Measurements from ENCODE around the gene LMTK2. TPM values are rescaled to one million over a fixed set of nuclear protein-coding genes. Genes with fewer than 3 reads are reported as not detected.

Gene LMTK2
- total RNA-seq, 4 donors from 2014 or later = 10.4 to 14.4 (median 12.3) TPM

DNA sequence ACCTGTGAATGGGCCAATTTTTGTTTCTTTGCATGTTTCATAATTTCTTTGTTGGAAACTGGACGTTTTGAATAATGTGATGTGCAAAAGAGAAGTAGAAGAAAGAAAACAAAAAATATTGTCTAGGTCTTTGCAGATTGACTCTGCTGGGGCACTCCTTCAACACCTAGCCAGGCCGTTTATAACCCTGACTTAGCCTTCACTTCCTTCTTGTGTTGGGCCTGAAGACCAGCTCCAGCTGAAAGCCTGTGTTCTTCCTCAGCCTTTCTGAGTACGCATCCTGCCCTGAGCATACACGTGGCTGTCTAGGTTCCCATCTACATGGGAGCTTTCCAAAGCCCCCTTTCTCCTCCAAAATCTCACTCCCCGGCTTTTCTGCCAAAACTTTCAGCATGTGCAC is 41.9 kb downstream of the LMTK2 start:
- H3K4me3 ChIP-seq = no peak overlapping the region
- H3K27me3 ChIP-seq = no peaks in the 10 kb centered on the region
- DNase-seq (ENCODE audit: low spot score in 2 of 2) = no peak
- WGBS, 2 donors = 86 to 92% methylated on average over 5 of the region's 5 CpGs
- H3K9me3 ChIP-seq = peaks cover 0 to 5% (median 0%) of the 10 kb centered on the region in 4 donors
- H3K27ac ChIP-seq = no peak overlapping the region
- H3K36me3 ChIP-seq = peaks cover 0 to 74% (median 6%) of the 10 kb centered on the region in 3 donors
- H3K4me1 ChIP-seq = no peaks in the 10 kb centered on the region
- TF ChIP-seq, protein P1, sequence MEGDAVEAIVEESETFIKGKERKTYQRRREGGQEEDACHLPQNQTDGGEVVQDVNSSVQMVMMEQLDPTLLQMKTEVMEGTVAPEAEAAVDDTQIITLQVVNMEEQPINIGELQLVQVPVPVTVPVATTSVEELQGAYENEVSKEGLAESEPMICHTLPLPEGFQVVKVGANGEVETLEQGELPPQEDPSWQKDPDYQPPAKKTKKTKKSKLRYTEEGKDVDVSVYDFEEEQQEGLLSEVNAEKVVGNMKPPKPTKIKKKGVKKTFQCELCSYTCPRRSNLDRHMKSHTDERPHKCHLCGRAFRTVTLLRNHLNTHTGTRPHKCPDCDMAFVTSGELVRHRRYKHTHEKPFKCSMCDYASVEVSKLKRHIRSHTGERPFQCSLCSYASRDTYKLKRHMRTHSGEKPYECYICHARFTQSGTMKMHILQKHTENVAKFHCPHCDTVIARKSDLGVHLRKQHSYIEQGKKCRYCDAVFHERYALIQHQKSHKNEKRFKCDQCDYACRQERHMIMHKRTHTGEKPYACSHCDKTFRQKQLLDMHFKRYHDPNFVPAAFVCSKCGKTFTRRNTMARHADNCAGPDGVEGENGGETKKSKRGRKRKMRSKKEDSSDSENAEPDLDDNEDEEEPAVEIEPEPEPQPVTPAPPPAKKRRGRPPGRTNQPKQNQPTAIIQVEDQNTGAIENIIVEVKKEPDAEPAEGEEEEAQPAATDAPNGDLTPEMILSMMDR (IDR thresholded peaks at IDR 0.05) = no peak
- no peak for TF ChIP-seq EP300 (IDR thresholded peaks at IDR 0.05)
- TF ChIP-seq POLR2A (IDR thresholded peaks at IDR 0.05) = no peak

DNA sequence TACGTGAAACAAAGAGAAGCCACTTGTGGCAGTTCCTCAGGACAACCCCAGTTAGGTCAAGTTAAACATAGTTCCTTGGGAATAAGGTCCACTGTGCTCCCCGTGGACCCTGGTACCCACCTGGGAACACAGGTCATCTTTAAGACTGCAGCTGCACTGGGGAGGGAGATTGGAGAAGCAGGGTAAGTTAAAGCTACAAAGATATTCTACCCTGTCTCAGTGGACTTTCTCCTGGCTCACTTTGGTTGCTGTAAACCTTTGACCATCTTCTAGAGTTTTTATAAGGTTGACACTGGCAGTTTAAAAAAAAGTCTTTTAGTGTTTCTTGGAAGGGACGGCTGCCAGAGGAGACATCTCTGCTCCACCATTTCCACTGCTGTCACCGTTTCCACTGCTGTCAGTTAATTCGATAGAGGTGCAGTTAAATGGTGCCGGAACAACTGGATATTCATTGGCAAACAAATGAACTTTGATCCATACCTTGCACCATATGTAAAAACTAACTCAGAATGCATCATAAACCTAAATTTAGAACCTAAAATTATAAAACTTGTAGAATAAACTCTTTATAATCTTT is 42.5 kb downstream of the LMTK2 start:
- Histone ChIP-seq H3K4me1 (no peaks in the 10 kb centered on the region), H3K27ac (no peak overlapping the region), H3K36me3 (peaks cover 0 to 68% (median 6%) of the 10 kb centered on the region in 3 donors), H3K9me3 (peaks cover 0 to 5% (median 0%) of the 10 kb centered on the region in 4 donors), H3K27me3 (no peaks in the 10 kb centered on the region), H3K4me3 (no peak overlapping the region)
- no peak for DNase-seq (ENCODE audit: low spot score in 2 of 2)
- 88 to 92% methylated on average over 6 of the region's 6 CpGs for WGBS, 2 donors
- TF ChIP-seq, protein P1 (IDR thresholded peaks at IDR 0.05) = no peak
- TF ChIP-seq EP300 (IDR thresholded peaks at IDR 0.05) (no peak), POLR2A (IDR thresholded peaks at IDR 0.05) (no peak)

DNA sequence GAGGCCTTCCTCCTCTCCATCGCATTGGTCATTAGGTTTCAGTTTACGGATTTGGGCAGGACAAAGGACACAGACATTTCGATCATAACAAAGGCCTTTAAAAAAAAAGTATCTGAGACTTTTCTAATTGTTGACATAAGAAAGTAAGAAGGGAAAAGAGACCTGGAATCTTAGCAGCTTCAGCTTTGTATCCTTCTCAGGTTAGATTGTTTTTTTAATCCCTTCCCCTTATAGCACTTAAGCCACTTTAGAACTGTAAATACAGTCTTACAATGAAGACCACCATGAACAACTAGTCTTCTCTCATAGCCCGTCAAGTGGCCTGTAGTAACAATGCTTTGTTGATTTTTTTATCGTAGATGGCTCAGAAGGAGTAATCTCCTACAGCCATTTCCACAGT is 45.2 kb downstream of the LMTK2 start:
- no peak for TF ChIP-seq EP300 (IDR thresholded peaks at IDR 0.05)
- TF ChIP-seq POLR2A (IDR thresholded peaks at IDR 0.05) = no peak
- TF ChIP-seq, protein P1 (IDR thresholded peaks at IDR 0.05) = no peak
- H3K4me3 ChIP-seq = no peak overlapping the region
- H3K4me1 ChIP-seq = no peaks in the 10 kb centered on the region
- no peaks in the 10 kb centered on the region for H3K9me3 ChIP-seq
- H3K27ac ChIP-seq = no peak overlapping the region
- no peak for DNase-seq (ENCODE audit: low spot score in 2 of 2)
- H3K27me3 ChIP-seq = no peaks in the 10 kb centered on the region
- WGBS, 2 donors = 93 to 98% methylated on average over 5 of the region's 5 CpGs
- H3K36me3 ChIP-seq = peaks cover 0 to 68% (median 6%) of the 10 kb centered on the region in 3 donors

DNA sequence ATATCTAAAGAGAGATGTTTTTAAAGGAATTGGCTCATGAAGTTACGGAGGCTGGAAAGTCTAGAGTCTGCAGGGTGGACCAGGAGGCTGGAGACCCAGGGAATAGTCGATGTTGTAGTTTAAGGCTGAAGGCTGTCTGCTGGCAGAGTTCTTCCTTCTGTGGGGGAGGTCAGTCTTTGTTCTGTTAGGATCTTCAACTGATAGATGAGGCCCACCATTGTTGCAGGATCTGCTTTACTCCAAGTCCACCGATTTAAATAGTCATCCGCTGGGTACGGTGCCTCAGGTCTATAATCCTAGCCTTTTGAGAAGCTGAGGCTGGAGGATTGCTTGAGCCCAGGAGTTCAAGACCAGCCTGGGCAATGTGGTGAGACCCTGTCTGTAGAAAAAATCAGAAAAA is 50.0 kb downstream of the LMTK2 start:
- Histone ChIP-seq H3K4me3 (no peak overlapping the region), H3K4me1 (no peaks in the 10 kb centered on the region), H3K36me3 (peaks cover 0 to 60% (median under 1%) of the 10 kb centered on the region in 3 donors), H3K9me3 (no peaks in the 10 kb centered on the region), H3K27ac (no peak overlapping the region), H3K27me3 (no peaks in the 10 kb centered on the region)
- 95 to 97% methylated on average over 5 of the region's 5 CpGs for WGBS, 2 donors
- TF ChIP-seq EP300 (IDR thresholded peaks at IDR 0.05) (no peak), POLR2A (IDR thresholded peaks at IDR 0.05) (no peak)
- TF ChIP-seq, protein P1 (IDR thresholded peaks at IDR 0.05) = no peak
- no peak for DNase-seq (ENCODE audit: low spot score in 2 of 2)

DNA sequence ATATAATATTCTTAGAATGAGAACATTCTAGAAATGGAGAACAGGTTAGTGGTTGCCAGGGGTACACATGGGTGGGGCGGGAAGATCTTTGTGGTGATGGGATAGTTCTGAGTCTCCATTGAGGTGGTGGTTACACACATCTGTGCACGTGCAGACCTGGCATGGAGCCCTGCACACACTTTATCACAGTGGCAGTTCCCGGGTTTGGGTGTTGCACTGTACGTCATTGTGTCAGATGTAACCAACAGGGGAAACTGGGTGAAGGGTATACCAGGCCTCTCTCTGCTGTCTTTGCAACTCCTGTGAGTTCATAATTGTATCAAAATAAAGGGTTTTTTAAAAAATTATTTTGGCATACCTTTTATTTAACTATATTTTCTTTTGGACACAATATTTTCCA is 51.1 kb downstream of the LMTK2 start:
- Histone ChIP-seq H3K9me3 (no peaks in the 10 kb centered on the region), H3K27ac (no peak overlapping the region), H3K27me3 (no peaks in the 10 kb centered on the region), H3K4me1 (no peaks in the 10 kb centered on the region), H3K36me3 (peaks cover 0 to 50% (median 0%) of the 10 kb centered on the region in 3 donors), H3K4me3 (no peak overlapping the region)
- DNase-seq (ENCODE audit: low spot score in 2 of 2) = no peak
- WGBS, 2 donors = 91 to 94% methylated on average over 4 of the region's 4 CpGs
- TF ChIP-seq EP300 (IDR thresholded peaks at IDR 0.05) (no peak), POLR2A (IDR thresholded peaks at IDR 0.05) (no peak)
- TF ChIP-seq, protein P1 (IDR thresholded peaks at IDR 0.05) = no peak
